IPS-15b (cell line): Measurements from ENCODE around the gene ERI3.

Experiments used
- H3K27me3 ChIP-seq: one replicate; pipeline ENCODE4 v1.6.1; 2013; ENCODE audit warnings: low read length; ENCODE audit not compliant: control insufficient read depth, insufficient read depth
- H3K36me3 ChIP-seq: one replicate; pipeline ENCODE4 v1.6.1; 2013; ENCODE audit warnings: low read length; ENCODE audit not compliant: control insufficient read depth, insufficient read depth
- H3K4me1 ChIP-seq: one replicate; pipeline ENCODE4 v1.6.1; 2013; ENCODE audit warnings: mild to moderate bottlenecking, low read length; ENCODE audit not compliant: control insufficient read depth, insufficient read depth
- H3K4me3 ChIP-seq: one replicate; pipeline ENCODE4 v1.5.1; 2013; ENCODE audit warnings: low read depth, low read length
- H3K9ac ChIP-seq: one replicate; pipeline ENCODE4 v1.6.1; 2013; ENCODE audit warnings: low read depth, mild to moderate bottlenecking, low read length
- H3K9me3 ChIP-seq: one replicate; pipeline ENCODE4 v1.6.1; 2013; ENCODE audit warnings: mild to moderate bottlenecking, low read length; ENCODE audit not compliant: control insufficient read depth, insufficient read depth

ERI3 gene

GRCh38 chr1:44354840-44355581 lies at the start of gene ERI3:
Gene ERI3, minus strand, starts transcription at chr1:44355257. Its CDS starts 231 bp downstream, at chr1:44355026.
- peaks cover 7% of the 10 kb centered on the region for H3K4me1 ChIP-seq
- peak within 1 kb of the TSS; percentile 47 for H3K9ac ChIP-seq
- H3K4me3 ChIP-seq = peak within 1 kb of the TSS; percentile 66
- no peaks in the 10 kb centered on the region for H3K27me3 ChIP-seq
- H3K36me3 ChIP-seq = no peaks in the 10 kb centered on the region
- no peaks in the 10 kb centered on the region for H3K9me3 ChIP-seq

GRCh38 chr1:44401256-44402228 lies 46.5 kb upstream of the ERI3 start:
- Histone ChIP-seq H3K4me3 (no peak overlapping the region), H3K4me1 (no peaks in the 10 kb centered on the region), H3K27me3 (peaks cover 6% of the 10 kb centered on the region), H3K9ac (no peak overlapping the region), H3K9me3 (no peaks in the 10 kb centered on the region), H3K36me3 (no peaks in the 10 kb centered on the region)

GRCh38 chr1:44390277-44390676 lies 35.2 kb upstream of the ERI3 start:
- no peaks in the 10 kb centered on the region for H3K4me1 ChIP-seq
- no peak overlapping the region for H3K9ac ChIP-seq
- no peak overlapping the region for H3K4me3 ChIP-seq
- H3K36me3 ChIP-seq = no peaks in the 10 kb centered on the region
- H3K9me3 ChIP-seq = no peaks in the 10 kb centered on the region
- peaks cover 5% of the 10 kb centered on the region for H3K27me3 ChIP-seq

- Histone ChIP-seq H3K27me3 (peaks cover 5% of the 10 kb centered on the region), H3K36me3 (no peaks in the 10 kb centered on the region), H3K9ac (no peak overlapping the region), H3K4me1 (no peaks in the 10 kb centered on the region), H3K9me3 (no peaks in the 10 kb centered on the region), H3K4me3 (no peak overlapping the region)
Observed at GRCh38 chr1:44389437-44389836, 34.4 kb upstream of the ERI3 start.

GRCh38 chr1:44388551-44388950 lies 33.5 kb upstream of the ERI3 start:
- no peaks in the 10 kb centered on the region for H3K4me1 ChIP-seq
- H3K4me3 ChIP-seq = no peak overlapping the region
- no peaks in the 10 kb centered on the region for H3K9me3 ChIP-seq
- peaks cover 5% of the 10 kb centered on the region for H3K27me3 ChIP-seq
- no peak overlapping the region for H3K9ac ChIP-seq
- no peaks in the 10 kb centered on the region for H3K36me3 ChIP-seq

GRCh38 chr1:44380666-44381177 lies 25.7 kb upstream of the ERI3 start:
- H3K36me3 ChIP-seq = no peaks in the 10 kb centered on the region
- peaks cover 4% of the 10 kb centered on the region for H3K4me1 ChIP-seq
- H3K27me3 ChIP-seq = peaks cover 5% of the 10 kb centered on the region
- no peak overlapping the region for H3K4me3 ChIP-seq
- H3K9me3 ChIP-seq = no peaks in the 10 kb centered on the region
- H3K9ac ChIP-seq = no peak overlapping the region

- H3K9me3 ChIP-seq = no peaks in the 10 kb centered on the region
- peaks cover 4% of the 10 kb centered on the region for H3K4me1 ChIP-seq
- H3K27me3 ChIP-seq = peaks cover 5% of the 10 kb centered on the region
- H3K4me3 ChIP-seq = no peak overlapping the region
- H3K9ac ChIP-seq = no peak overlapping the region
- no peaks in the 10 kb centered on the region for H3K36me3 ChIP-seq
Observed at GRCh38 chr1:44377925-44378784, 23.1 kb upstream of the ERI3 start.

- Histone ChIP-seq H3K27me3 (peaks cover 5% of the 10 kb centered on the region), H3K4me1 (peaks cover 4% of the 10 kb centered on the region)
Observed at GRCh38 chr1:44375547-44375946, 20.5 kb upstream of the ERI3 start.

GRCh38 chr1:44371206-44371605 lies 16.1 kb upstream of the ERI3 start:
- H3K9me3 ChIP-seq = no peaks in the 10 kb centered on the region
- H3K4me1 ChIP-seq = no peaks in the 10 kb centered on the region
- no peak overlapping the region for H3K4me3 ChIP-seq
- no peak overlapping the region for H3K9ac ChIP-seq
- H3K36me3 ChIP-seq = no peaks in the 10 kb centered on the region
- peaks cover 7% of the 10 kb centered on the region for H3K27me3 ChIP-seq

More at GRCh38 chr1:44375547-44375946, 20.5 kb upstream of the ERI3 start:
- no peaks in the 10 kb centered on the region for H3K36me3 ChIP-seq
- H3K4me3 ChIP-seq = no peak overlapping the region
- H3K9me3 ChIP-seq = no peaks in the 10 kb centered on the region
- H3K9ac ChIP-seq = no peak overlapping the region

- Histone ChIP-seq H3K4me3 (no peak overlapping the region), H3K4me1 (no peaks in the 10 kb centered on the region), H3K9ac (no peak overlapping the region), H3K9me3 (no peaks in the 10 kb centered on the region), H3K36me3 (no peaks in the 10 kb centered on the region), H3K27me3 (peaks cover 9% of the 10 kb centered on the region)
Observed at GRCh38 chr1:44368471-44369151, 13.6 kb upstream of the ERI3 start.
